Activated naive CD4-positive, alpha-beta T cell treated with anti-CD3 and anti-CD28 coated beads, Interleukin-2, amount 50 U/mL, for 16 hours (primary cell): Measurements from ENCODE around the gene SNX13.

Experiments
- DNase-seq: peaks from one replicate; pipeline ENCODE4 v3.0.0-alpha.2; 2020

The SNX13 gene

GRCh38 chr7:17772581-17773288, 167.6 kb downstream of the SNX13 start:
- DNase-seq: no peak

- no peak for DNase-seq
Measured at GRCh38 chr7:17771901-17772408, 168.3 kb downstream of the SNX13 start.

GRCh38 chr7:17770710-17771375, 169.5 kb downstream of the SNX13 start:
- no peak for DNase-seq

GRCh38 chr7:17769918-17770317, 170.4 kb downstream of the SNX13 start:
- peak; percentile 51 for DNase-seq

GRCh38 chr7:17758008-17758407, 182.3 kb downstream of the SNX13 start:
- no peak for DNase-seq

GRCh38 chr7:17746020-17746530, 194.2 kb downstream of the SNX13 start:
- no peak for DNase-seq

GRCh38 chr7:17745610-17746009, 194.7 kb downstream of the SNX13 start:
- DNase-seq: no peak

- DNase-seq: no peak
Measured at GRCh38 chr7:17743316-17743715, 197.0 kb downstream of the SNX13 start.

GRCh38 chr7:17741426-17741825, 198.9 kb downstream of the SNX13 start:
- no peak for DNase-seq
